Hematopoietic multipotent progenitor cell treated with erythropoietin and hydrocortisone succinate and interleukin-3 and kit ligand, for 15 days (in vitro differentiated cells): ENCODE measurements around the gene TMEM201.
"Not testable (repeated sequence)": the region's sequence is repeated elsewhere in the genome, so short reads cannot be mapped to it uniquely, and the experiment has no call there.

ENCODE experiments used
- DNase-seq: peaks from one replicate; pipeline ENCODE4 v3.0.0-alpha.2; 2015; ENCODE audit warnings: low spot score

TMEM201 gene

GRCh38 chr1:9621032-9621431 is 32.3 kb downstream of the TMEM201 start:
- DNase-seq = no peak

GRCh38 chr1:9624081-9624480 is 35.4 kb downstream of the TMEM201 start:
- no peak for DNase-seq

DNA sequence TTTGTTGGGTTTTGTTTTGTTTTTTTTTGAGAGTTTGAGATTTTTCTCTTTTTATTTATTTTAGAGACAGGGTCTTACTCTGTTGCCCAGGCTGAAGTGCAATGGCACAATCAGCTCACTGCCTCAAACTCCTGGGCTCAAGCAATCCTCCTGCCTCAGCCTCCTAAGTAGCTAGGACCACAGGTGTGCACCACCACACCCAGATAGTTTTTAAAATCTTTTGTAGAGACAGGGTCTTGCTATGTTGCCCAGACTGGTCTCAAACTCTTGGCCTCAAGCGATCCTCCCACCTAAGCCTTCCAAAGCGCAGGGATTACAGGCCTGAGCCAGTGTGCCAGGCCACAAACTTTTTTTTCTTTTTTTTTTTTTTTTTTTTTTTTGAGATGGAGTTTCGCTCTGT is 36.3 kb downstream of the TMEM201 start:
- DNase-seq = not testable (repeated sequence)

GRCh38 chr1:9626201-9626608 is 37.5 kb downstream of the TMEM201 start:
- no peak for DNase-seq

DNA sequence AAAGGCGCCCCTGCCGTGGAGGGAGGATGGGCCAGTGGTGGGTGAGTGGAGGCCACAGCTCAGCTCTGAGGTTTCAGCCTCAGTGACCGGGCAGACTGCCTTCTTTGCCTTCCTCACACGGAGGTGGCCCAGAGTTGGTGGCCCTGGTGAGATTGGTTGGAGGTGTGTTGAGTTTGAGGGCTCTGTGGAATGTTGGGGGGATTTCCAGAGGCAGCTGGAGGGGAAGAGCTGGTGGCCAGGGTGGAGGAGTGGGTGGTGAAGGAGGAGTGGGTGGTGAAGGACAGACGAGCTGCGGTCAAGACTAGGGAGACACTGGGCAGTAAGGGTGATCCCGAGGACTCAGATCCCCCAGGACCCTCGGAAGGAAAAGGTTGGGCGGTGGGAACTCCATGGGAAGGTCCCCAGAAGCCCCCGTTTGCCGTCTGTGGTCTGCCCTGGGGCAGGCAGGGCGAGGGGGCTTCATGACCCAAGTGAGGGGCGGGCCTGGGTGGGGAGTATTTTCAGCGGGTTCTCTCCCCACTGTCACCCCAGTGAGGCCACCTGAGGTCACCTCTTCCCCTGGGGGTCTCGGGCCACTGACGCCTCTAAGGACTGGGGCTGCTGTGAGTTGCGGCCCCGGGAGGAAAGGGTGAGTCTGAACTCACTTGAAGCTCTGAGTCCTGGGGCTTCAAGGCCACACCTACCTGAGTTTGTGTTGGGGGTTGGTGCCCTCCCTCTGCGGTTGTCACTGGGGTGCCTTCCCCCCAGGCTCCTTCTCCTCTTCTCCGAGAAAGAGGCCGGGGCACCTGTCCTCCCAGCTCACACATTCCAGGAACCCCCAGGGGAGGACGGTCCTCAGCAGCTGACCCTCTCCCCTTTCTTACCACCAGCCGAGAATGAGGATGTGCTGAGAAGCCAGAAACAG is 40.1 kb downstream of the TMEM201 start:
- no peak for DNase-seq

- no peak for DNase-seq
Observed at GRCh38 chr1:9629445-9630201, 40.9 kb downstream of the TMEM201 start.

DNA sequence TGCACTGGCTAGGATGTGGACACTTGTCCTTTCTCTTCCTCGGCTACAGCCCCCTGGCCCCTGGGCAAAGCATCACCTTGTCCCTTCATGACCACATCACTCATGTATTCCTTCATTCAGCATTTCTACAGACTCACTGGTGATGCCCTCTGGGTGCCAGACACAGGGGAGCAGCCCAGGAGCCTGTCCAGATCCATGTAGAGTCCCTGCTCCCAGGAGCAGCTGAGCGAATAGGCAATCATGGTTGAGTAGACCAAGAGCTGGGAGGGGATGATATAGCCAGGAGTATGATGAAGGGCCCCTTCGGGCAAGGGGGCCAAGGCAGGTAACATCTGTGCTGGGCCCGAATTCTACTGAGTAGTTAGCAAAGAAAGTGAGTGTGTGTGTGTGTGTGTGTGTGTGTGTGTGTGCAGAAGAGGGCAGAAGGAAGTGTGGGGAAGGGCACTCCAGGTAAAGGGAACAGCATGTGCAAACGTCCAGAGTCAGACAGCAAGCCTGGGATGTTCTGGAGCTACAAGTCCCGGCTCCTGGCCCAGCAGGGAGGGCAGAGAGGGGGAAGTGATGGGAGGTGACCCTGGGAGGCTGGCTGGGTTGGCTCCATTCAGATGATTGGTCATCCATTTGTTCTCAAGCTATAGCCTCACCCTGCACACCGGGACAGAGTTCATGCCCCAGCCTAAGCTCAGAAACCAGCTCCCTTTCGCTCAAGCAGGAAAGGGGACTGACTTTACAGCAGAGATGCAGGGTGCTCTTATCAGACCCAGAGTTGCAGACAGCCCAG is 41.8 kb downstream of the TMEM201 start:
- no peak for DNase-seq

- DNase-seq = no peak
Observed at GRCh38 chr1:9631613-9632012, 42.9 kb downstream of the TMEM201 start.

DNA sequence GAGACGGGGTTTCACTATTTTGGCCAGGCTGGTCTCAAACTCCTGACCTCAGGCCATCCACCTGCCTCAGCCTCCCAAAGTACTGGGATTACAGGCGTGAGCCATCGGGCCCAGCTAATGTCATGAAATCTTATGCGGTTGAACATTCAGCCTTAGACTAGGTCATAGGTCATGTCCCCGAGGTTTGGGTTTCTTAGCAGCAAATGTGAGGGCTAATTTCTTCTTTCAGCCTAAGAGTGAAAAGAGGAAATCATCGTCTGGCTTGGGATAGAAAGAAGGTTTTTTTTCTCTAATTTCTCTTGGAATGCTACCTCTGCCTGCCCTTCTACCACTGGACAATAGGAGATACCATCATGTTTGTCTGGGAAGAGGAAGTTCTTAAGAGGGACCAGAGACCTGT is 44.8 kb downstream of the TMEM201 start:
- DNase-seq = no peak

- no peak for DNase-seq
Observed at GRCh38 chr1:9634582-9634981, 45.9 kb downstream of the TMEM201 start.

DNA sequence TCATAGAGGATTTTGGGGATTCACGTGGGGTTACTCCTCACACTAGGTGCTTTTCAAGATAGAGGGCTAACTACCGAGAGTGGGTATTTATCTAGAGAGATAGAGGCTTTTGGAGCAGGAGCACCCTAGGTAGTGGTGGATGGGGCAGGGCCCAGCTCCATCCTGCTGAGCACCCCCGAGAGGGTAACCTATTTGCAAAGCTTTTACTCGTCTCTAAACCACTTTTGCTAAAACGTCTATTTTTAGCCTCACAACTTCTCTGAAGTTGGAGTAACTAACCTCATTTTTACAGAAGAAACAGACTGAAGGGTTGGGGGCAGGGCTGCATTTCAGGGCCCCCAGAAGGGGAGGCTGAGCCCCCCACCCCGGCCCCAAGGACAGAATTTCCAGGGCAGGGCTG is 50.5 kb downstream of the TMEM201 start:
- DNase-seq = no peak

DNA sequence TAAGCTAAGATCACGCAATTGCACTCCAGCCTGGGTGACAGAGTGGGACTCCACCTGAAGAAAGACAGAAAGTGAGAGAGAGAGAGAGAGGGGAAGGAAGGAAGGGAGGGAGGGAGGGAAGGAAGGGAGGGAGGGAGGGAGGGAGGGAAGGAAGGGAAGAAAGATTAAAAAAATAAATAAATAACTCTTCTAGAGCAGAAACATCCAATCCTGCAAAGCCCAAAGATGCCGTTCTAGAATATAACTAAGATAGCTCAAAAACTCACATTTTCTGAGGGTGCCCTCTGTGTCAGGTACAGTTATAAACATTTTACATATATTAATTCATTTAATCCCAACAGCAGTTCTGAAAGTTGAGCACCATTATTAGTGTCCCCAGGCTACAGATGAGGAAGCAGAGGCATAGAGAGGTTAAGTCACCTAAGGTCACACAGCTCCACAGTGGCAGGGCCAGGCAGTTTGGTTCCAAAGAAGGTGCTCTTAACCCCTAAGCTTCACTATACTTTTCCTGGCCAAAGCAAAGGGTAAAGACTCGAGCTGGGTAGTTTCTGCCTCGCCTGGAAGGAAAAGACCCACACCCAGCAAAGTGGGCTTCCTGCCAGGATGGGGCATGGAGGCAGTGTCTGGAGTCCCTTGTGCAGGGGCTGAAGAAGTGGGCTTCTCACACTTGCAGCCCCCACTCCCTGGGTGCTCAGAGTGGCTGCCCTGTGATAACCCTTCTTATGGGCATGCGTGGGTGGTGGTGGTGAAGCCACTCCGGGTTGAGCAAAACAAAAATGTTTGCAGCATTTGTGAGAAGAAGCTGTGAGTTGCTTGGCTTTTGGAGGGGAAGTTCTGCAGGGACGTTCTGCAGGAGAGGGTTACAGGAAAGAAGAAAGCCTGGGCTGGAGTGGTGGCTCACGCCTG is 54.9 kb downstream of the TMEM201 start:
- no peak for DNase-seq

- DNase-seq = no peak
Observed at GRCh38 chr1:9646037-9646436, 57.3 kb downstream of the TMEM201 start.

GRCh38 chr1:9648171-9648570 is 59.5 kb downstream of the TMEM201 start:
- no peak for DNase-seq

DNA sequence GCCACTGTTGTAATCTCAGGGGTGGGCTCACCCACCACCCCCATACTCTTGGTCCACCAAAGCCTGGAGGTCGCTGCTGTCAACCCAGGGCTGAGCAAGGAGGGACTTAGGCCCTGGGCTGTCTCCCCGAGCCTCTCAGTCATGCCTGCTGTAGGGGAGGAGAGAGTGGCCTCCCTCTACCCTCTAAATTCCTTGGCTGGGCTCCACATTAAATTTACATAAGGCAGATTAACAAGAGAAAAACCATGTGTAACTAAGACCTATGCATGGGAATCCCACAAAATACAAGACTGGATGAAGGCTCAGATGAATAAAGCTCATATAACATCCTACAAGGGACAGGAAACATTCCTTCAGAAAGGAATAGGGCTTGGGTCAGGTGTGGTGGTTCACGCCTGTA is 61.1 kb downstream of the TMEM201 start:
- no peak for DNase-seq

- no peak for DNase-seq
Observed at GRCh38 chr1:9651220-9651564, 62.5 kb downstream of the TMEM201 start.

GRCh38 chr1:9651565-9652378 is 63.1 kb downstream of the TMEM201 start, which contains the start of gene PIK3CD:
PIK3CD (plus strand) TSS chr1:9651731; CDS start chr1:9710456, 58,725 bp downstream.
- DNase-seq = no peak

DNA sequence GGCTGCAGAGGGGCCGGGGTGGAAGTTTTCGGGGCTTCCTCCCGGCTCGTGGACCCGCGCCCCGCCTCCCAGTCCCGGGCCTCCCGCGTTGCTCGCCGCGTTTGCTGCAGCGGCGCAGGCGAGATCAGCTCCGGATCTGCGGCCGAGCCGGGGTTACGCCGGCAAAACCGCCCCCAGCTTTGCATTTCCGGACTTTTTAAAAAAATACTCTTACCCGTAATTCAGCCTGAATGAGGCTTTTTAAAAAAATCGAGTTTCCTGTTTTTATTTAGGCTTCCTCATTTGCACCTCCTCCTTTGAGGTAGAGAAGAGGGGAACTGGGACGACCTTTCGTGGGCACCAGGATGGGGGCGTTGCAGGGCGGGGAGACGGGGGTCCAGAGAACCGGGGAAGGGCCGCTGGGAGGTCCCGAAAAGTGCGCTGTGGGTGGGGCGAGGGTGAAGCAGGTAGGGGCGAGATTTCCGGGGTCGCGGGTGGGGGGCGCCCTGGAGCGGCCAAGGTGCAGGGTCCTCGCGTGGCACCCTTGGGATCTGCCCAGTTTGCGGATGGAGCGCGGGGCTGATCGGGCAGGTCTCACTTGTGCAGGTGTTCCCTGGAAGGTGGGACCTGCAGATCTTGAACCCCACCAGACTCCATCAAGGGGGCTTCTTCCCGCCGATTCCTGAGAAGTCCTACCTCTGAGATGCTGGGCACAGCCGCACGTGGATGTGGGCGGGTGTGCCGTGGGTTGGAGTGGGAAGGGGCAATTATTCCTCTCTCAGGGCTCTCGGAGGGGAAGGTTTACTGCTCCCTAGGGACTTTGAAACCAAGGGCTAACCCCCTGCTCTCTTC is 63.9 kb downstream of the TMEM201 start:
- DNase-seq = no peak

DNA sequence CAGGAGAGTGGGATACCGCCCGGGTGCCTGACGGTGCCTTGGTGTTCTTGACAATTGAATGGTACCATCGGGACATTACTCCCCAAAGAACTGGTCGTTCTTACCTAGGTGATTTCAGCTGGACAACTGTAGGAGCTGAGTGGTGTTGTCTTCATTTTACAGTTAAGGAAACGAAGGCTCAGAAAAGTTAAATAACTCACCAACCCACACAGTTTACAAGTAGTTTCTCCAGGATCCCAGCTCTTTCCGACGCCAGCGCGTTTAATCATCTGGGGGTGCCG is 64.4 kb downstream of the TMEM201 start:
- no peak for DNase-seq

- DNase-seq = no peak
Observed at GRCh38 chr1:9653491-9654050, 64.9 kb downstream of the TMEM201 start.
